ENCODE data around the gene IFRD1.
A peak's percentile ranks its signal among the peaks of the same experiment; 100 is the strongest.
"Not testable (repeated sequence)": the region's sequence is repeated elsewhere in the genome, so short reads cannot be mapped to it uniquely, and the experiment has no call there.

The IFRD1 gene

DNA sequence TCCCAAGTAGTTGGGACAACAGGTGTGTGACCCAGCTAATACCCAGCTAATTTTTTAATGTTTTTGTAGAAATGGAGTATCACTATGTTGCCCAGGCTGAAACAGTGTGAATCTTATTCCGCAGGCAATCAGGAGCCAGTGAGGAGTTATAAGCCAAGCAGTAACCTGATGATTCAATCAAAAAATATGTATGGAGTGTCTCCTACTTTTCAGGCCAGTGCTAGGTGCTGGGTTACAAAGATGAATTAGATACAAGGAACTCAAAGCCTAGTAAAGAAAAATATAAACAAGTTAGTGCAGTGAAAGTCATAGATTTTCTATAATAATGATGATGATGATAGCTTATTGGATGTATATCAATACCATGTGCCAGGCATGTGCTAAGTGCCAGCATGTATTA lies 13.2 kb upstream of the IFRD1 start:
- DNase-seq (ENCODE audit: extremely low spot score, insufficient read length, low read depth): no peak
- no peak for FAIRE-seq

DNA sequence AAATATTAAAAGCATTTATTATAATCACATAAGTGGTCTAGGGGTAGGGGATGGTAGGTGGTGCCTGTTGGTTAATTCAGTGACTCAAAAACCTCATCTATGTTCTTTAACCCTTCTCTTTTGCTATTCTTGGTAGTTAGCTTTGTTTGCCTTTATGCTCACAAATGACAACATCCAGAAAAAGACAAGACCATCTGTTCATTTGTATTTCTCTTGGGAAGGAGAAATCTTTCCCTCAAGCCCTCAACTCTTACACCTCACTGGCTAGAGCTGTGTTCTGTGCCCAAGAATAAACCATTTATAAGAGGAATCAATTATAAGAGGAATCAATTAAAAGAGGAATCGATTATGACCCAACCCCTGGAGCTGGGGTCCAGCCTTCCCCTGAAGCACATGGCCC lies 10.8 kb upstream of the IFRD1 start:
- FAIRE-seq: no peak
- DNase-seq (ENCODE audit: extremely low spot score, insufficient read length, low read depth): no peak

DNA sequence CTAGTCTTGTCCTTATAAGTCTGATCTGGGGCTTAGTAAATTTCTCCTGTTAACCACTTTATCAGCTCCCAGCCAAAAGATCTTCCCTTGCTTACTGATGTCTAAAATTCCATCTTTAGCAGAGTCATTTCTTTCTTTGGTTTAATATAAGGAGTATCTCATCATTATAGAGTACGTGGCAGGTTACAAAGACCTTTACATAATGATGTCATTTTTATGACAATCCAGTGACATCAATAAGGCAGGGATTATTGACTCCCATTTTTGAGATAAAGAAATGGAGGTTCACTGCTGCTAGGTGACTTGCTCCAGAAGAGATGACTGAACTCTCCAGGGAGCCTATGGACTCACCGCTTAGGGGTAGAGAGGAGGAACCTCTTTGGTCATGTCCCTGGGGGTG lies 8.1 kb upstream of the IFRD1 start:
- no peak for FAIRE-seq
- no peak for DNase-seq (ENCODE audit: extremely low spot score, insufficient read length, low read depth)

DNA sequence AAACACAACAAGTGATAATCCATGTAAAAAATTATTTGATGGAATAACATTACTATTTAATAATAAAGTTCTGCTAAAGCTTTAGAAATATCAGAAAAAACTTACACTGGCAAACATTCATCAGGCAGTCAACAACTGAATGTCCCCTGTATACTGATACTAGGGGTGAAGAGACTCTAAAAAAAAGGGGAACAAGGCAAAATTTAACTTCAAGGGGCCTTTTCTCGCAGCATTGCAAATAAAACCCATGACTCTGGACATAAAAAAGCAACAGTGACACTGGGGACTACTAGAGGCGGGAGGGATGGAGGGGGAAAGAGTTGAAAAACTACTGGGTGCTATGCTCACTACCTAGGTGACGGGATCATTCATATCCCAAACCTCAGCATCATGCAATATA lies 5.8 kb upstream of the IFRD1 start:
- FAIRE-seq (no peak), DNase-seq (ENCODE audit: extremely low spot score, insufficient read length, low read depth) (no peak)

DNA sequence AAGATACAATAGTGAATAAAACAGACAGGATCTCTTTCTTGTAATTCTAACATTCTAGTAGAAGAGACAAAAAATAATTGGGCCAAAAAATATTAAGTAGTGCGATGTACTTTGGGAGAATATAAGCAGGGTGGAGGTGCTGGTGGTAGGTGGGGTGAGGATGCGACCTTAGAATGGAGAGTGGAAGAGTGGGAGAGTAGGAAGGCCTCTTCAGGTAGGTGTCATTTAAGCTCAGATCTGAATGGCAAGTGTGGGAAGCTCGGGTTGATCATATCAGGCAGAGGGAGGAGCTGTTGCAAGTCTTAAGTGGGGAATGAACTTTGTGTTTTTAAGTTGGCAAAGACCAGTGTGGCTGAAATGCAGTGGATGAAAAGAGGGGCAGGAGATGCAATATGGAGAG lies 3.8 kb upstream of the IFRD1 start:
- FAIRE-seq (no peak), DNase-seq (ENCODE audit: extremely low spot score, insufficient read length, low read depth) (no peak)

DNA sequence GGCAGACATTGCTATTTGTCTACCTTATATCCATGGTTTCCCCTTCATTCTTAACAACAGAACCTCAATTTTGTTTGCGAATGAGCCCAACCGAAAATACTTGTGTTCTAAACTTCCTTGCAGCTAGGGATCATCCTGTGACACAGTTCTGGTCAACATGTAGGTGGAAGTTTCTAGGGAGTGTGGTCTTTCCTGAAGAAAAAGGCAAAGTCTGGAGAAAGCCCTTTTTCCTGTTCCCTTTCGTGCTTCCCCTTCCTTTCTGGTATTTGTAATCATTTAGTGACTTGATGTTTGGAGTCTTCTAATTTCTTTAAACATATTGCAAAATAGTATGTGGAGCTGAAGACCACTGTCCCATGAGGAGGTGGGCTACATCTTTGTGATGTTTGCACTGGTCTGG lies 2.9 kb upstream of the IFRD1 start:
- FAIRE-seq (no peak), DNase-seq (ENCODE audit: extremely low spot score, insufficient read length, low read depth) (no peak)

DNA sequence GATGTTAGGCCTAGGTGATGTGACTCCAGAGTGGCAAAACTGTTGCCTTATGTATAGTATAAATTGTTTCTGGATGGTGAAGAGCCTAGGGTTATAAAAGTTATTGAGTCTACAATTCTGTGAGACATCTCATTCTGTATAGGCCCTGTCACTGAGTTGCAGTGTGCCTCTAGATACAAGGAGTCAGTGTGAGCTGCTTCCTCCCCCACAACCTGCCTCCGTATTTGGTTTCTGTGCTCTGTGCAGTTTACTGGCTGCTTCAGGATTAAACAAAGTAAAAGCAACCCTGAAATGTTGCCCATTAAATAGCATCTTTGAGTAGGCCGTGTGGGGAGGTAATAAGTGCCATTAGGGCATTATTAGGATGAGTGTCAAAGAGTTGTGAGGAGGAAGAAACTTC lies 1.9 kb upstream of the IFRD1 start:
- DNase-seq (ENCODE audit: extremely low spot score, insufficient read length, low read depth): no peak
- FAIRE-seq: no peak

DNA sequence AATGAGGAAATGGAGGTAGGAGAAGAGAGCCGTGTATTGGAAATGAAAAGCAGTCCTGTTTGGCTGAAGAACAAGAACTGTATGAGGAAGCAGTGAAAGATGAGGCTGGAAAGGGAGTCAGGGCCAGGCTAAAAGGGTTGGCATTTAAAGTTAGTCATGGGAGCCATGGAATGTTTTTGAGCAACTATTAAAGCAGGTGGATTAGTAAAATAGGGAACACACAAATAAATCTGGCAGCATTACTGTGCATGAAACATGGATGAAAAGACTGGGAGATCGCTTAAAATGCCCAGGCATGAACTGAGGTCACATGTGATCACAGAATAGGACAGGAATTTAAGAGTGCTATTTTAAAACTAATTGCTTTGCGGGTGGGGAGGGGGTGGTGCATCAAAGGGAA lies 1.4 kb upstream of the IFRD1 start:
- DNase-seq (ENCODE audit: extremely low spot score, insufficient read length, low read depth): no peak
- no peak for FAIRE-seq

DNA sequence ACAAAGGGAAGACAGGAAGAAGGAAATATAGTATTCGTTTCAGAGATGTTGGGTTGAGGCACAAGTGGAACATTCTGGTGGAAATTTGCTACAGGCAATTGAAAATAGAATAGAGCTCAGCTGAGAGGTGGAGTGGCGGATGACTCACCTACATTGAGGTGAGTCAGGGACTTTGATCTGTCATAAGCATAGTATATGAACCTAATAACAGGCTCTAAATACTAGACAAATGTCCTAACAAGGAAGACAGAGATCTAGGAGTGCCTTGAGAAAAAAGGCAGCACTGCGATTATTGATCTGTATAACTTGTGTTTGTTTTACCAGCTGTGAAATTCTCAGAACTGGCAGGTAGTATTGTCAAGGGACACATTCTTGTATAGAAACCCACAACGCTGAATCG lies 907 bp upstream of the IFRD1 start:
- no peak for DNase-seq (ENCODE audit: extremely low spot score, insufficient read length, low read depth)
- no peak for FAIRE-seq

DNA sequence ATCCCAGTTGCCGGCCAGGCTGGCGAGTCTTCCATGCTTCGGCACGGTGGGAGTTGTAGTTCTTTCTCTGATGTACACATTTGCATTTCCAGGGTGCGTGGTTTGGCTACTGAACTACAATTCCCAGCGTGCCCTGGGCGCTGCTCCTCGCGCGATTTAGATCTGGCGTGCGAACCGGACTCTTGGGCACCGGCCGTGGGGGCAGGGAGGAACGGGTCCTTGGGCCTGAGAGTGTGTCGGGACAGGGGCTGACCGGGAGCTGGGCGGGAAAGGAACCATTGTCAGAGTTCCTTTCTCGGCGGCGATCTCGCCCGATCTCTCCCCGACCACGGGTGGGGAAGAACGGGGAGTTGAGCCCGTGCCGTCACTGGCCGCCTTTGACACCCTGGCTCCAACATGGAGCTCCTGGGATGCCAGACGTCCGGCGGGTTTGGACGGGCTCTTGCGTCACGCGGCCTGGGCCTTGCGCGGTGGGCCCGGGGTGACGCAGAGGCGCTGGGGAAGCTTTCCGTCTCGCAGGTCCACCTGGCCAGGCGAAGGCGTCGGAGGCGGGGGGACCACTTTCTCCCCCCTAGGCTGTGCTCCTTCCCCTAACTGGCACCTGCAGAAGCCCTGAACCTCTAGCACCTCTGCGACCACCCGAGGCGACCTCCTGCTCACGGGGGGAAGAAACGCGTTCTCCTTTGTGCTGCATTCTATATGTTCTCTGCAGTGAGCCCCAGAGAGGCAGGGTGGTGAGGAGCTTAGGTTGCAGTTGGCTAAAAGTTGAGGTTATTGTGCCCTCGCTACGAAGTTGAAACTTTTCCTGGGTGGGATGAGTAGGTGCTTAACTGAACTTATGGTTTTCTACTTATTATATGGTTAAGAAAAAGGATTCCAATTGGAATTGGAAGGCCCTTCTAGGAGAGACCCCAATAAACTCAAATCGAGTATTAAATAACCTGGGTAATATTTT lies 824 bp downstream of the IFRD1 start:
- no peak for FAIRE-seq
- DNase-seq (ENCODE audit: extremely low spot score, insufficient read length, low read depth): peak; percentile 79

DNA sequence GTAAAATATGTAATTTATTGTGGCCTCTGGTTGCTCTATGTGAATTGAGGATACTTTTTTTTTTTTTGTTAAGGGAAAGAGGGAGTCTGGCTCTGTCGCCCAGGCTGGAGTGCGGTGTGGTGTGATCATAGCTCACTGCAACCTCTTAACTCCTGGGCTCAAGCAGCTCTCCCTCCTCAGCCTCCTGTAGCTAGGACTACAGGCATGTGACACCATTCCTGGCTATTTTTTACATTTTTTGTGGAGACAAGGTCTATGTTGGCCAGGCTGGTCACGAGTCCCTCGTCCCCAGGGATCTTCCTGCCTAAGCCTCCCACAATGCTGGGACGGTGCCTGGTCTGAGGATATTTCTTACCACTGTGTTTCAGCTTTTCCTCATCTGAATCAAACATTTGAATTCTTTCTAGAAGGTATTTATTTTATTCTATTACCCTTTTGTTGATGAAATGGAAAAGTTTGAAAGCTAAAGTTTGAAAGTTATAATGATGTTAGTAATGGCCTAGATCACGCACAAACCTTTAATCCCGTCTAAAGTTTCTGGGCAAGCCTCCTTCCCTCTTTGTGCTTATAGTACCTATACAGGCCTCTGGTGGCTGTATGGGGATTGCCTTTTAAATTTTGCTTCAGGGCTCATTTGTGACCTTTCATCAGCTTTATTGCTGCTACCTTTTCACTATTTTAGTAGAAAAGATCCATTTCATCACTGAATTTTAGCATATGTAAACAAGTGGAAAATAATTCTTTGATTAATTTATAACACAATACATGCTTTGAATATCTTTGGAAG lies 2.0 kb downstream of the IFRD1 start:
- DNase-seq (ENCODE audit: extremely low spot score, insufficient read length, low read depth): no peak
- no peak for FAIRE-seq

DNA sequence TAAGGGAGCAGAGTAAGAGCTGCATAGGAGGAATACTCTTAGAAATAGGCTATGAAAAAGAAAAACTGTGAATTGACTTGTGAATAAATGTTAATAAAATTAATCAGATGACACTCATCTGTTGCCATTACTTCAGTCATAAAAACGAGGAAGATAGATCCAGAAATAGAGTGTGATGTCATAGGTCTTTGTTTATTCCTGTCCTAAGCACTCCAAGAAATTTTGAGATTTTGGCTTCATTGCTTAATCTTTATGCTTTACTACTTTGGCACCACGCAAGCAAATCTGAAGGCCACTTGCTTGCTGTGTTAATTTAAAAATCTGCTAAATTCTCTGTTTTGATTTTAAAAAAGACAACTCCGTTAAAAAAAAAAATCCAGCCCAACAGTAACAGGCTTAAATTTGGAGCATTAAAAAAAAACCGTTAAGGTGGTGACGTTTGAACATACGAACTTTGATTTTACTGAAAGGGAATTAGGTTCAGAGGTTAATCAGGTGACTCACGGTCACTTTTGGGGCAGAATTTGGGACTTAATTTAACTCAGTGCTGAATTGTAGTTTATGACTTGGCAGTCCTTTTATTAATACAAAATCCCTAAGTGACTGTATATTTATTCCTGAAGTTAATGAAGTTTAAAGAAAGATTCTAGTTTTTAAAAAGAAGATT lies 3.4 kb downstream of the IFRD1 start:
- FAIRE-seq (no peak), DNase-seq (ENCODE audit: extremely low spot score, insufficient read length, low read depth) (no peak)

DNA sequence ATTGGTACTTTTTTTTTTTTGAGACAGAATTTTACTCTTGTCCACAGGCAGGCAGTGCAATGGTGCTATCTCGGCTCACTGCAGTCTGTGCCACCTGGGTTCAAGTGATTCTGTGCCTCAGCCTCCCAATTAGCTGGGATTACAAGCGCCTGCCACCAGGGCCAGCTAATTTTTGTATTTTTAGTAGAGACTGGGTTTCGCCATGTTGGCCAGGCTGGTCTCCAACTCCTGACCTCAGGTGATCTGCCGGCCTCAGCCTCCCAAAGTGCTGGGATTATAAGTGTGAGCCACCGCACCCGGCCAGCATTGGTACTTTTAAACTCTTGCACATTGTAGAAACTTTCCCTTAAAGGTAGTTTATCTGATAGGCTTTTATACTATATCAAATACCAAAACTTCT lies 3.9 kb downstream of the IFRD1 start:
- not testable (repeated sequence) for DNase-seq (ENCODE audit: extremely low spot score, insufficient read length, low read depth); FAIRE-seq

DNA sequence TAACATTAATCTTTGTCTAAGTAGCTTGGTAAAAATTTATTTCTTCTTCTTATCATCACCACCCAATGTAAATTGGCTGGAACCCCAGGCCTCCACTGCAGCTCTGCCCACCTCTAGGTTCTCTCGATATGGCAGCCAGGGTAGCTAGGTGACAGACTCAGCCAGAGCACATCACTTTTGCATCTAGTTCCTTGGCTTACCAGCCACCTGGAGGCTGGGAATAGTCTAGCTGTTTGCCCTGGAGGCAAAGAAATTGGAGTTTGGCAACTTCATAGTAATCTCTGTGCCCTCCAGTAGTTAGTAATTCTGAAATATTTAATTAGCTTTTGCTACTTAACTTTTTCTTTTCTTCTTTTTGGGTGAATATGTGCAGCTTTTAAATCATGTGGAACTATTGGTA lies 9.4 kb downstream of the IFRD1 start:
- no peak for FAIRE-seq

DNA sequence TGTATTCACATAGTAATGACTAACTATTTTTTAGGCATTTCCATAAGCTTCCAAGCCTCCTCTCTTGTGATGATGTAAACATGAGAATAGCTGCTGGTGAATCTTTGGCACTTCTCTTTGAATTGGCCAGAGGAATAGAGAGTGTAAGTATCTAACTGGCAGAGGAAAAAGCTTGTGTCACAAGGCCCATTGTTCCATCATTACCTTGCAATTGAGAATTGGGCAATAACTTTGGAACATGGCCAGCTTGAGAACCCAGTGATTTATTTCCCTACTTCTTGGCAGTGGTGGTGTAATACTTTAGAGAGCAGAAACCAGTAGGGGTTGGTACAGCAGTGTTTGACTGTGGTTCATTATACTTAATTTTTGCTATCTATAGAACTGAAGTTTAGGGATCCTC lies 12.0 kb downstream of the IFRD1 start:
- no peak for FAIRE-seq
- DNase-seq (ENCODE audit: extremely low spot score, insufficient read length, low read depth): no peak

More for the DNA sequence above, 9.4 kb downstream of the IFRD1 start:
- DNase-seq (ENCODE audit: extremely low spot score, insufficient read length, low read depth): no peak

DNA sequence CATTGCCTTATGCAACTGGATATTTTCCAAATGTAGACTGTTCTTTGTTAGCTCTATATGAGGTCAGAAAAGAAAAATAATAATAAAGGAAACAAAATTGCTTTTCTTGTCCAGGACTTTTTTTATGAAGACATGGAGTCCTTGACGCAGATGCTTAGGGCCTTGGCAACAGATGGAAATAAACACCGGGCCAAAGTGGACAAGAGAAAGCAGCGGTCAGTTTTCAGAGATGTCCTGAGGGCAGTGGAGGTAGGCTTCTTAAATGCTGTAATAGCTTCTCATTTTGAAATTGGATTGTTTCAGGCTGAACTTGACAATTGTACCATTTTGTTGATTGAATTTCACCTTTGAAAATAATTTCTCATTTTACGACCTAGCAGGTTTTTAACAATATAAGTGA lies 17.6 kb downstream of the IFRD1 start:
- FAIRE-seq: no peak

DNA sequence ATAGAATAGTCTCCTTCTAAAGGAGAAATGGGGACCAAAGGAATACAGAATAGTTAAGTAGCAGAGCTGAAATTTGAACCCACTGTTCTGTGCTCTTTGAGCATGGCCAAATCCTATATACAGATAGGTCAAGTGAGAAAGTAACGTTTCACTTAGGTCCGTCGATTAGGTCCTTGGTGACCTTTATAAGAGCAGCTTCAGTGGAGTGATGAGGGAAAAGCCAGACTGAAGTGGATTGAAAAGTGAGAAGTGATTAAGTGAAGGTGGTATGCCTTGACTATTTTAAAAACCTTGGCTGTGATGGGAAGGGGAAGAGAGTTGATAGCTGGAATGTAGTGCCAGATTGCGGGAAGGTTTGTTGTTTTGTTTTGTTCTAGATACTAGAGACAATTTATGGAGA lies 19.9 kb downstream of the IFRD1 start:
- DNase-seq (ENCODE audit: extremely low spot score, insufficient read length, low read depth) (no peak), FAIRE-seq (no peak)

More for the DNA sequence above, 17.6 kb downstream of the IFRD1 start:
- no peak for DNase-seq (ENCODE audit: extremely low spot score, insufficient read length, low read depth)

DNA sequence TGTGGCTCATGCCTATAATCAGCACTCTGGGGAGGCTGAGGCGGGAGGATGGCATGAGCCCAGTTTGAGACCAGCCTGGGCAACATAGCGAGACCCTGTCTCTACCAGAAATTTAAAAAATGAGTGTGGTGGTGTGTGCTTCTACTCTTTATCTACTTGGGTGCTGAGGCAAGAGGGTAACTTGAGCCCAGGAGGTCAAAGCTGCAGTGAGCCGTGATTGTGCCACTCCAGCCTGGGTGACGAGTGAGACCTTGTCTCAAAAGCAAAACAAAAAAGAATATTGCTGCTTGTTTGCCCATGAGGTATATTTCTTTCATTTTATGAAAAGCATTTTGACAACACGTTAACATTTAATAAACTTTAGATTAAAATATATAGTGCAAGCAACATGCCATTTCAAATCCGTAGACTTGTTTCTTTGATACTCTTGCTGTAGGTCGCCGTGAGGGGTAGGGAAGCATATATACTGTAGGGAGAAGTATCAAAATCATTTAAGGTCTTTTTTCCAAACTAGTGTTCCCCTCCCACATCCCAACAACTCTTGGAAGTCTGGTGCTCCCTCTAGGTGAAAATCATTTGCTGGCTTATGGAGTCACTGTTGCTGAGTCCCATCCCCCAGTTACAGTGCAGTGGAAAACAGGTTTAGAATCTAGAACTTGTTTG lies 26.3 kb downstream of the IFRD1 start:
- FAIRE-seq (no peak), DNase-seq (ENCODE audit: extremely low spot score, insufficient read length, low read depth) (no peak)

DNA sequence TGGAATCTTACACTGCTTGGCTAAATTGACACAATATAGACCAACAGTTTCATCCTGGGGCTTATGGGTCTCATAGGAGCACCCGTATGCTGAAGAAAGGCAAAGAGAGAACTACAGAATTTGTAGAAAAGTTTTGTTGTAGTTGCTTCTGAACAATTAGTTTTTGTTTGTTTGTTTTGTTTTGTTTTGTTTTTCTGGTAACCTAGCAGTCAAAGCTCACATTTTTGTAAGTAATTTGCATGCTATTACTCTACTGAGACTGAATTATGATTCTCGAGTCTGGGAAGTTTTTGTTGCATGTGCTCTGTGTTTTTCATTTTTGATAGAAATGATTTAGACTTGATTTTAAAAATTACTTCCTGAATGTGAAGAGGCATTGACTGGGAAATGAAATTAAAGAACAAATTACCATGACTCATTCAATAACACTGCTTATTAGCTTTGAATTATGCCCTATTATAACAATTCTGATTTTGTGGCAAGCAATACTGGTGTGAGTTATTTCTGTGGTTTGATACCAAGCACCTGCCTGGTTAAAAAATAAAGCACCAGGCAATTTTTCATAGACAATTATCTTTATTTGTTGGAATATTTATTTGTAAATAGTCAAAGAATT lies 31.0 kb downstream of the IFRD1 start:
- no peak for DNase-seq (ENCODE audit: extremely low spot score, insufficient read length, low read depth)
- FAIRE-seq: peak; percentile 9
